HG03575 (cell line): ENCODE measurements around the gene COPA.
"Not testable (repeated sequence)": the region's sequence is repeated elsewhere in the genome, so short reads cannot be mapped to it uniquely, and the experiment has no call there.

Source experiments
- ATAC-seq: cut with Tn5 transposase; IDR thresholded peaks from one replicate; pipeline ENCODE4 v1.9.1; 2021; ENCODE audit not compliant: unreplicated experiment, insufficient number of reproducible peaks, low FRiP score; ENCODE audit errors: extremely low read depth

COPA gene

GRCh38 chr1:160340146-160340545 lies 2.9 kb downstream of the COPA start:
- no peak for ATAC-seq

- no peak for ATAC-seq
Observed at GRCh38 chr1:160338580-160338979, 4.5 kb downstream of the COPA start.

DNA sequence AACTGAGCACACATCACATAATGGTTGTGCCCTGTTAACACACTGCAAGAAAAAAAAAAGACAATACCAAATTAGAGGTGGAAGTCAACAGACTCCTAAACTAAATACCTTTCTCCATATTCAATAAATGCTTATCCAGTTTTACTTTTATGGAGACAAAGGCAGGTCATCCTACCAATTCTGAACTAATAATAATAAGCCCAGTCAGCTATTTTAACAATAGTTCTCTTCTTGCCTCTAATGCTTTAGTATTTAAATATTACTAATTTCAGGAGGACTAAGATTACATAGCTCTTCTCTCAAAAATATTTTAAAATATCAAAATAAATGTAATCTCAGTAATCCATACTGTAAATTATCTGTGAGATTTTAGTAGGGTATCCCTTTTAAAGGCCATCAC lies 10.5 kb downstream of the COPA start:
- no peak for ATAC-seq

- no peak for ATAC-seq
Observed at GRCh38 chr1:160330119-160330518, 12.9 kb downstream of the COPA start.

GRCh38 chr1:160328184-160328583 lies 14.9 kb downstream of the COPA start:
- no peak for ATAC-seq

DNA sequence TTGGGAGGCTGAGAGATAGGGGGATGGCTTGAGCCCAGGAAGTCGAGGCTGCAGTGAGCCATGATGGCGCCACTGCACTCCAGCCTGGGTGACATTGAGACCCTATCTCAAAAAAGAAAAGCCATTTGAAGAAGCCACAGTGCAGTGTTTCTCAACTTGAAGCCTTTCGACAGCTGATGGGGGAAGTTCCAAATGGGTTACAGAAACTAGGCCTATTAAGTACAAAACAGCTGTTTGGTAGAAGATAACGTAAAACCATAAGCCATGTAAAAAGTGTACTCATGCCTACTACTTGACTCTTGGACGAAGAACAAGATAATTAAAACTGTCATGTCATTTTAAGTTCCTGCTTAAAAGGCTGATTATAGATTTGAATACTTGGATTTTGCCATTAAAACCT lies 16.6 kb downstream of the COPA start:
- ATAC-seq, result no peak

DNA sequence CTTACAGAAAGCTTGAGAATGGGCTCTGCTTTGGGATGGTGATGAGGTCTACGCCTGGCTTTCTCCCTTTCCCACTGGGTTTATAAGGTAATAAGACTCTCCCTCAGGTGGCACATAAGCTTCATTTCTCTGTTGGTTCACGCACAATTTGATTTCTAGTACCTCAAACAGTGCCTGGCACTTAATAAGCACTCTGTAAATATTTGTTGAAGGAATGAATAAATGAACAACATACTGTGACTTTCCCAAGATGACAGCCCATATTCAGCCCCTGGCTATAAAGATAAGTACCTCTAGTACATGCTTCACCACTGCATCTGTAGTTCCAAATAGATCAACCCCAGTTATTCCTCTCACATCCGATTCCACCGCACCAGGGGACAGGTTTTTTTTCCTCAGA lies 17.8 kb downstream of the COPA start:
- ATAC-seq, result no peak

DNA sequence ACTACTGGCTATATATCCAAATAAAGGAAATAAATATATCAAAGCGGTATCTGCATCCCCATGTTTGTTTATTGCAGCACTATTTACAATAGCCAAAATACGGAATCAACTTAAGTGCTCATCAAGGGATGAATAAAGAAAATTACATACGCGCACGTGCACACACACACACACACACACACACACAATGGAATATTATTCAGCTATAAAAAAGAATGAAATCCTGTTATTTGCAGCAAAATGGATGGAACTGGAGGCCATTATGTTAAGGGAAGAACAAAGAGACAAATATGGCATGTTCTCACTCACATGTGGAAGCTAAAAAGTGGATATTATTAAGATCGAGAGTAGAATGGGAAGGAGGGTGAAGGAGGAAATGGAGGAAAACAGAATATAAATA lies 20.2 kb downstream of the COPA start:
- no peak for ATAC-seq

DNA sequence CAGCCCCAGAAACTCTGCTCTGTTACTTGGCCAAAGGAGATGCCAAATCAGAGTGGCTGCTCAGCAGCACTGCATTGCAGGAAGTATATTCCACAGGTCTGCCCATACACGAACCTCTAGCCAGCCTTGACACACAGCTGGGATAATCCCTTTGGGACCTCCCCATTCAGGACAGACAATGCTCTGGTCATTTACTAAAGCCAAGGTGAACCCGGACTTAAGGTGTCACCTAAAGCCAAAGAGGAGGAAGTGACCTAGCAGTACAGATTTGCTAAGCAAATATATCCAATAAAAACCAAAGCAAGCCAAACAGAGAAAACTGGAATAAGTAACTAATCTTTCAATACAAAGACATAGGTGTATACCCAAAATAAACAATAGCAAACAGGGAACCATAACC lies 27.7 kb downstream of the COPA start:
- no peak for ATAC-seq

GRCh38 chr1:160309571-160309970 lies 33.5 kb downstream of the COPA start:
- ATAC-seq, result no peak

DNA sequence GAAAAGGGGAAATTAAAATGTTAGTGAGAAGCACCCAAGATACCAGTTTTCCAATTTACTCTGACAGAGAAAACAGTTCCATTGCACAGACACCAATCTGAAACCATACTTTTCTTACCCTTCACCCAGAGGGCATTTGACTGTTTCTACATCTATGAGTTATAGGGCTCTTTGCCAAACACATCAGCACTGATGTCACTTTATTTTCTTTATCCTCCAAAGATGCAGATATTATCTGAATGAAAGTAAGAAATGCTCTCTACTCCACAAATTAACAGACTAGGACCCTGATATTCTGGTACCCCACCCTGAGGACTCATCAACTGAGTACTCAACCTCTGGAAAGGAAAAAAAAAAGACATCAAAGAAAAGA lies 33.9 kb downstream of the COPA start:
- ATAC-seq, result no peak

DNA sequence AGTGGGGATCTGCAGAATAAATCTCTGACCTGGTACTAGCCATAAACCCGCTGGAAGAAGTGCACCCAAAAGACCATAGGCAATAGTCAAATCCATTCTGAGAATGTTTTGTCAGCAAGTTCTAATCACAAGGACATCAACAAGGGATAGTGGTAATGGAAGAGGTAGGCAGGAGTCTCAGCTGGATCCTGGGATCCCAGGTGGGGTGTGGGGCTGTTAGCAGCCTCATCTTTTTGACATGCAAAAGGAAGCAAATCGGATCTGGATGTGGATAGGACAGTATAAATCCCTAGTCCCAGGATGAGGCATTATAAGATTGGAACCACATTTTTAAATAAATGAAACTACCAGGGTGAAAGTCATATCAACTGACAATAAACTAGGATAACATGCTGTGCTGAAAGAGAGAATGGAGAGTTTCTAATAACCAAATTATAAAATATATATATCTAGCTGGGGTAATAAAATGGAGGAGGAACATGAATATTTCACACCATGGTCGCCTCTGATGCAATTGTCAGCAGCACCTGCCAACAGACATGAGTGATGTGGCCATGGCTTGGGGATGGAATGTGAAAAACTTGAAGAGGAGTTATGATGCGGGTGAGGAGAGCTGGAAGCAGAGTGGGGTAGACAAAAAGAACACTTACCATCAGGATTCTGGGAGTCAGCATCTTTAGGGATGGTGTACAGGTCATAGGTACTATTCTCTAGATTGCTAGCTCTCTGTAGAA lies 34.4 kb downstream of the COPA start:
- ATAC-seq, result no peak

GRCh38 chr1:160307118-160307791 lies 35.8 kb downstream of the COPA start:
- no peak for ATAC-seq

- no peak for ATAC-seq
Observed at GRCh38 chr1:160300173-160300572, 42.9 kb downstream of the COPA start.

DNA sequence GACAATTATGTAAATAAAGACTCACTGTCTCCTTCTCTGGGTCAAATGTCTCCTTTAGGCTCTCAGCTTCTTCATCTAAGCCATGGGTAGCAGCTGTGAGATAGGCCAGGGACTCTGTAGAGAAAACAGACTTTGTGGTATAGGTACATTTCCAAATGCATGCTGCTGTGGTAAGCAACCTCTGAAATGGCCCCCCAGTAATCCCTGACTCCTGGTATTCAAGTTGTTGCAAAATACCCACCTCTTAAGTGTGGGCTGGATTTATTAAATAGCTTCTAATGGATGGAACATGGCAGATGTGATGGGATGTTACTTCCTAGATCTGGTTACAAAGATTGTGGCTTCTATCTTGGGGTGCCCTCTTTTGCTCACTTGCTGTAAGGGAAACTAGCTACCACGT lies 47.0 kb downstream of the COPA start:
- ATAC-seq, result no peak

DNA sequence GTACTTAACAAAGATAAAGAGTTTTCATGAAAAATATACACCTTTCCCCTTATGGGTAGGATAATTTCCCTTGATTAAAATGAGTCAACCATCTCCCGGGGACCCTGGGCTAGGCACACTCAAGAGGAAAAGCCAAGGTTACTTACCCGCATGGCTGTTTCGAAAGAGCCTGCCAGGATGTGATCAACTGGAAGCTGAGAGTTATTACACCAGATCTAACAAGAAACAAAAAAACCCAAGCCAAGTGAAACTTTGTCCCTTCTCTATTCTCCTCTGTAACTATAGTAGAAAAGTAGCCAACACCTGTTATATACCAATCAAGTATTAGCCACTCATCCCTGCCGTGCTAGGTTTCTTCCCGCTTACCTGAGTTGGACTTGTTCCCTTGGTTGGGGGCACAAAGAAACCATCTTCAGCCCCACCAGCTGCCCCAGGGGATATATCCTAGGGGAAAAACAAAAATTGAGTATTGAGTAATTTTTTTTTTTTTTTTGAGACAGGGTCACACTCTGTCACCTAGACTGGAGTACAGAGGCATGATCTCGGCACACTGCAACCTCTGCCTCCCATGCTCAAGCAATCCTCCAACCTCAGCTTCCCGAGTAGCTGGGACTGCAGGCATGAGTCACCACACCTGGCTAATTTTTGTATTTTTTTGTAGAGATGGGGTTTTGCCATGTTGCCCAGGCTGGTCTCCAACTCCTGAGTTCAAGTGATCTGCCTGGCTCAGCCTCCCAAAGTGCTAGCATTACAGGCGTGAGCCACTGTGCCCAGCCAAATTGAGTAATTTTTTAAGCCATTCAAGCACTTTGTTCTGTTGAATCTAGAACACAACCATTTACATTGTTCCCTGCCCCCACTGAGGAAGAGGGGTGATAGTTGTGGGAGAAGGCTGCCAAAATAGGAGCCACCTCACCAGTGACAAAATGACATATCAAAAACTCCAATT lies 49.8 kb downstream of the COPA start:
- ATAC-seq, result no peak

- no peak for ATAC-seq
Observed at GRCh38 chr1:160291248-160292220, 51.5 kb downstream of the COPA start.

DNA sequence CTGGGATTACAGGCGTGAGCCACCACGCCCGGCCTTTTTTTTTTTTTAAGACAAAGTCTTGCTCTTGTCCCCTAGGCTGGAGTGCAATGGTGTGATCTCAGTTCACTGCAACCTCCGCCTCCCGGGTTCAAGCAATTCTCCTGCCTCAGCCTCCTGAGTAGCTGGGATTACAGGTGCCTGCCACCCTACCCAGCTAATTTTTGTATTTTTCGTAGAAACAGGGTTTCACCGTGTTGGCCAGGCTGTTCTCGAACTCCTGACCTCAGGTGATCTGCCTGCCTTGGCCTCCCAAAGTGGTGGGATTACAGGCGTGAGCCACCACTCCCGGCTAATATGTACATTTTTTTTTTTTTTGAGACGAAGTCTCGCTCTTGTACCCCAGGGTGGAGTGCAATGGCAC lies 55.3 kb downstream of the COPA start:
- ATAC-seq, result not testable (repeated sequence)

GRCh38 chr1:160285506-160285905 lies 57.5 kb downstream of the COPA start:
- ATAC-seq, result no peak
